CD4-positive, alpha-beta memory T cell (primary cell): Measurements from ENCODE around the gene PRPF40B. TPM values are rescaled to one million over a fixed set of nuclear protein-coding genes. Genes with fewer than 3 reads are reported as not detected.
A peak's percentile ranks its signal among the peaks of the same experiment; 100 is the strongest.

Source experiments
- CTCF ChIA-PET: fragments of 350-600 bp; sonication (Branson Sonifier 250); formaldehyde crosslinking; loops from one replicate; lab custom pipeline; 2021; ENCODE audit warnings: inconsistent platforms; ENCODE audit not compliant: partially characterized antibody; lab: Charles Lee
- POLR2A ChIA-PET: fragments of 350-600 bp; sonication (Branson Sonifier 250); formaldehyde crosslinking; loops from one replicate; lab custom pipeline; 2021; ENCODE audit not compliant: partially characterized antibody; lab: Charles Lee
- DNase-seq, 5 donors: peaks; one replicate each; pipeline versions ENCODE4 v3.0.0 to v3.0.0-alpha.2; 2020 to 2022; ENCODE audit warnings: mixed read lengths in 1 of 5
- H3K27ac ChIP-seq: one replicate; pipeline ENCODE4 v1.7.0; 2013; ENCODE audit warnings: low read depth, low read length
- H3K27me3 ChIP-seq: 2 replicates; pipeline ENCODE4 v1.7.0; 2013; ENCODE audit warnings: mild to moderate bottlenecking, low read length, moderate library complexity; ENCODE audit not compliant: insufficient read depth
- H3K36me3 ChIP-seq: 2 replicates; pipeline ENCODE4 v1.7.0; 2013; ENCODE audit warnings: mild to moderate bottlenecking, low read length, moderate library complexity; ENCODE audit not compliant: insufficient read depth
- H3K4me1 ChIP-seq: 2 replicates; pipeline ENCODE4 v1.7.0; 2013; ENCODE audit warnings: mild to moderate bottlenecking, low read length, moderate library complexity; ENCODE audit not compliant: insufficient read depth
- H3K4me3 ChIP-seq, 2 donors: one replicate each; pipeline ENCODE4 v1.7.0; 2013; ENCODE audit warnings: low read length in 2 of 2, mild to moderate bottlenecking in 1 of 2
- H3K9me3 ChIP-seq, 2 donors: one replicate each; pipeline ENCODE4 v1.7.0; 2013; ENCODE audit warnings: low read length in 2 of 2, control low read depth in 1 of 2; ENCODE audit not compliant: control insufficient read depth in 1 of 2
- H3K27ac Mint-ChIP-seq, 7 donors: one replicate each; pipeline ENCODE4 v1.8.0; 2020 to 2021; ENCODE audit warnings: mixed read lengths in 7 of 7, mild to moderate bottlenecking in 6 of 7, inconsistent platforms in 3 of 7, moderate library complexity in 3 of 7
- H3K27me3 Mint-ChIP-seq, 2 donors: one replicate each; pipeline ENCODE4 v1.8.0; 2020 to 2021; ENCODE audit warnings: mixed read lengths in 2 of 2
- H3K36me3 Mint-ChIP-seq, 2 donors: one replicate each; pipeline ENCODE4 v1.8.0; 2020 to 2021; ENCODE audit warnings: mixed read lengths in 2 of 2, inconsistent platforms in 1 of 2, mild to moderate bottlenecking in 1 of 2
- H3K4me1 Mint-ChIP-seq, 4 donors: one replicate each; pipeline ENCODE4 v1.8.0; 2020 to 2021; ENCODE audit warnings: mixed read lengths in 4 of 4, mild to moderate bottlenecking in 1 of 4
- H3K4me3 Mint-ChIP-seq, 8 donors: one replicate each; pipeline ENCODE4 v1.8.0; 2020 to 2021; ENCODE audit warnings: mixed read lengths in 8 of 8, mild to moderate bottlenecking in 7 of 8, moderate library complexity in 6 of 8, inconsistent platforms in 3 of 8
- H3K9me3 Mint-ChIP-seq, 8 donors: one replicate each; pipeline ENCODE4 v1.8.0; 2020 to 2021; ENCODE audit warnings: mixed read lengths in 8 of 8, mild to moderate bottlenecking in 5 of 8, inconsistent platforms in 3 of 8, moderate library complexity in 1 of 8
- intact Hi-C: fragments of 100-400 bp; cut with micrococcal nuclease; formaldehyde crosslinking; loops from one replicate; pipeline ENCODE4 v1.15.1; 2023
- polyA plus RNA-seq, 2 donors: library from polyadenylated mRNA; unstranded; fragments of 300-500 nt; fragmentation: Illumina TruSeq; gene quantifications; one replicate each; pipeline ENCODE4 v1.2.3, GENCODE V29; 2021
- total RNA-seq, 2 experiments: library from RNA; stranded (reverse); gene quantifications; one replicate each; pipeline ENCODE4 v1.2.3, GENCODE V29; 2021

PRPF40B gene
- total and polyA plus RNA-seq, 4 experiments from 2014 or later = 0.73 to 15.9 (median 9.9) TPM

GRCh38 chr12:49692851-49693250, 69.5 kb downstream of the PRPF40B start:
- intact Hi-C loops = no loop called here
- ChIA-PET CTCF (interaction anchor here (1.2 to 1.4 kb wide), 3 partner anchors 9 to 22 kb away, joined by 3 to 4 read pairs (median 4); no protein-coding TSS in a partner anchor), POLR2A (no interaction called here)
- Mint-ChIP-seq H3K36me3 (no peaks in the 10 kb centered on the region), H3K27me3 (no peaks in the 10 kb centered on the region), H3K27ac (no peak overlapping the region), H3K4me1 (peaks cover 18 to 46% (median 25%) of the 10 kb centered on the region in 4 donors), H3K4me3 (no peak overlapping the region), H3K9me3 (no peaks in the 10 kb centered on the region)
- no peaks in the 10 kb centered on the region for H3K36me3 ChIP-seq
- H3K4me1 ChIP-seq = peaks cover 9% of the 10 kb centered on the region
- no peaks in the 10 kb centered on the region for H3K27me3 ChIP-seq
- no peak overlapping the region for H3K27ac ChIP-seq
- no peaks in the 10 kb centered on the region for H3K9me3 ChIP-seq
- no peak for DNase-seq
- no peak overlapping the region for H3K4me3 ChIP-seq

GRCh38 chr12:49693931-49694444, 70.6 kb downstream of the PRPF40B start:
- H3K36me3 Mint-ChIP-seq = no peaks in the 10 kb centered on the region
- peak overlapping the region in 1 of 7 donors; percentile 35 for H3K27ac Mint-ChIP-seq
- Histone ChIP-seq H3K36me3 (no peaks in the 10 kb centered on the region), H3K9me3 (no peaks in the 10 kb centered on the region), H3K27me3 (no peaks in the 10 kb centered on the region), H3K27ac (no peak overlapping the region), H3K4me1 (peaks cover 20% of the 10 kb centered on the region), H3K4me3 (no peak overlapping the region)
- CTCF ChIA-PET = interaction anchor here (0.7 to 1.2 kb wide), 2 partner anchors 23 to 1880 kb away, joined by 4 read pairs; no protein-coding TSS in a partner anchor
- intact Hi-C loops = no loop called here
- H3K4me1 Mint-ChIP-seq = peaks cover 24 to 52% (median 30%) of the 10 kb centered on the region in 4 donors
- DNase-seq = no peak
- no peaks in the 10 kb centered on the region for H3K27me3 Mint-ChIP-seq
- no peak overlapping the region for H3K4me3 Mint-ChIP-seq
- H3K9me3 Mint-ChIP-seq = no peaks in the 10 kb centered on the region
- POLR2A ChIA-PET = no interaction called here

Other genes starting within 250 kb of the PRPF40B start
- gene KCNH3, start 84.5 kb upstream of the PRPF40B start, total RNA-seq = 1 to 10 TPM; 1.3 to 2.4 TPM
- gene KCNH3, start 84.5 kb upstream of the PRPF40B start, polyA plus RNA-seq = 1 to 10 TPM in 1 of 2 donors, under 1 TPM in 1; 0.97 to 1.5 TPM
- gene MCRS1, start 55.4 kb upstream of the PRPF40B start, total RNA-seq = 10 to 100 TPM; 77.0 to 78.4 TPM
- 10 to 100 TPM; 58.0 to 59.6 TPM for gene MCRS1, start 55.4 kb upstream of the PRPF40B start, polyA plus RNA-seq
- under 1 TPM; 0.12 to 0.22 TPM for gene FAM186B, start 17.9 kb upstream of the PRPF40B start, total RNA-seq
- under 1 TPM in 1 of 2 donors, not detected in 1; 0.15 TPM for gene FAM186B, start 17.9 kb upstream of the PRPF40B start, polyA plus RNA-seq
- gene FMNL3, start 83.8 kb downstream of the PRPF40B start, total RNA-seq = 10 to 100 TPM; 27.9 to 28.1 TPM
- 1 to 10 TPM; 3.9 to 6.1 TPM for gene FMNL3, start 83.8 kb downstream of the PRPF40B start, polyA plus RNA-seq
- gene TMBIM6, start 118.0 kb downstream of the PRPF40B start, total RNA-seq = 100 to 1,000 TPM; 421 to 431 TPM
- 1,000 to 10,000 TPM in 1 of 2 donors, 100 to 1,000 TPM in 1; 878 to 2,112 TPM for gene TMBIM6, start 118.0 kb downstream of the PRPF40B start, polyA plus RNA-seq
- gene NCKAP5L, start 204.9 kb downstream of the PRPF40B start, total RNA-seq = 10 to 100 TPM; 10.4 to 11.2 TPM
- 1 to 10 TPM in 1 of 2 donors, under 1 TPM in 1; 0.20 to 3.5 TPM for gene NCKAP5L, start 204.9 kb downstream of the PRPF40B start, polyA plus RNA-seq
- gene BCDIN3D, start 219.5 kb downstream of the PRPF40B start, total RNA-seq = 10 to 100 TPM; 16.0 to 17.5 TPM
- gene BCDIN3D, start 219.5 kb downstream of the PRPF40B start, polyA plus RNA-seq = 1 to 10 TPM; 5.3 to 7.7 TPM